SHP77 (cell line): ENCODE data around the gene SHROOM2.
"Not testable (repeated sequence)": the region's sequence is repeated elsewhere in the genome, so short reads cannot be mapped to it uniquely, and the experiment has no call there.

ENCODE experiments used
- DNase-seq, 2 experiments: peaks; one replicate each; lab custom pipeline; 2025; lab: John Stamatoyannopoulos, UW

SHROOM2 gene

DNA sequence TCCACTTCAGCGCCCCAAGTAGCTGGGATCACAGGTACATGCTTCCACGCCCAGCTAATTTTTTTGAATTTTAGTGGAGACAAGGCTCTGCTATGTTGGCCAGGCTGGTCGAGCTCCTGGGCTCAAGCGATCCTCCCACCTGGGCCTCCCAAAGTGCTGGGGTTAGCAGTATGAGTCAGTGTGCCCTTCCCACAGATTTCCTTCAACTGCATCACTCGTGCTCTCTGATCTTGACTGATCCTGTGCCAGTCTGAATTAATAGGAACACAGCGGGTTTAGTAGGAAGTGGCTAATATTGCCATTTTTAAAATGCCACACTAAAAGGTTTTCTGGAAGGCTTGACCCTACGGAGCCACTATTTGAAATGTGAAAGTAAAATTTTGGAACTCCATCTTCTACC is 4.3 kb upstream of the SHROOM2 start:
- DNase-seq, result no peak

DNA sequence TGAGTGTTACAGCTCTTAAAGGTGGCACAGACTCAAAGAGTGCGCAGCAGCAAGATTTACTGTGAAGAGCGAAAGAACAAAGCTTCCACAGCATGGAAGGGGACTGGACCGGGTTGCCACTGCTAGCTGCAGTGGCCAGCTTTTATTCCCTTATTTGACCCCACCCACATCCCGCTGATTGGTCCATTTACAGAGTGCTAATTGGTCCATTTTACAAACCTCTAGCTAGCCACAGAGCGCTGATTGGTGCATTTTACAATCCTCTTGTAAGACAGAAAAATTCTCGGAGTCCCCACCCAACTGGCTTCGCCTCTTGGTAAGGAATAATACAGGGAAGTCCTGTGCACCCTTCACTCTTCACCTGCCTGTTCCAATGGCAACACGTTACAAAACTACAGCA is 1.9 kb upstream of the SHROOM2 start:
- no peak for DNase-seq

DNA sequence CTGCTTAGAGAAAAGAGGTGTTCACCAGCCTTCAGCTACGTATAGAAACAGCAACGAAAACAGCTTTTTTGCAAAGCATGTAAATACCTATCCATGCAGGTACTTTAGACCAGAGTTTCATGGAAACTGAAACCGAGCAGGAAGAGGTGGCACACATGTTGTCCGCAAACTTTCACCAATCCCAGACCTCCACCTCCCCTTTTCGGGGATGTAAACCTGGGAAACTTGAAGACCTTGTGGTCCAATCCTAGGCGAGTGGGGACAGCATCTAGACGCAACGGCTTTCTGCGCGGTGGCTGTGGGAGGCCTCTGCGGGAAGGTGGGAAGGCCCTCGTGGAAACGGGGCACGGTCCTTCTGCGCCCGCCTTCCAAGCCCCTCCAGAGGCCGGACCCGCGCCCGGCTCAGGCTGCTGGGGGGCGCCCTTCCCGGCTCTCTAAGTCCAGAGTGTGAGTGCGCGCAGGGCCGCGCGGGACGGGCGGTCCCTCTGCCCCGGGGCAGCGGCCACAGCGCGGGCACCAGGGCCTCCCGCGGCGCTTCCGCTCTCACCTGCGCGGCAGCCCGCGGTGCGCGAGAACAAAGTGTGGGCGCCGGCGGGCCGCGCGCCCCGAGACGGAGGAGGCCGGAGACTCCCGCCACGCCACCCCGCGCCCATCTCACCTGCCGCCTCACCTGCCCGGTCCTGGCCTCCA is 830 bp upstream of the SHROOM2 start:
- no peak for DNase-seq

DNA sequence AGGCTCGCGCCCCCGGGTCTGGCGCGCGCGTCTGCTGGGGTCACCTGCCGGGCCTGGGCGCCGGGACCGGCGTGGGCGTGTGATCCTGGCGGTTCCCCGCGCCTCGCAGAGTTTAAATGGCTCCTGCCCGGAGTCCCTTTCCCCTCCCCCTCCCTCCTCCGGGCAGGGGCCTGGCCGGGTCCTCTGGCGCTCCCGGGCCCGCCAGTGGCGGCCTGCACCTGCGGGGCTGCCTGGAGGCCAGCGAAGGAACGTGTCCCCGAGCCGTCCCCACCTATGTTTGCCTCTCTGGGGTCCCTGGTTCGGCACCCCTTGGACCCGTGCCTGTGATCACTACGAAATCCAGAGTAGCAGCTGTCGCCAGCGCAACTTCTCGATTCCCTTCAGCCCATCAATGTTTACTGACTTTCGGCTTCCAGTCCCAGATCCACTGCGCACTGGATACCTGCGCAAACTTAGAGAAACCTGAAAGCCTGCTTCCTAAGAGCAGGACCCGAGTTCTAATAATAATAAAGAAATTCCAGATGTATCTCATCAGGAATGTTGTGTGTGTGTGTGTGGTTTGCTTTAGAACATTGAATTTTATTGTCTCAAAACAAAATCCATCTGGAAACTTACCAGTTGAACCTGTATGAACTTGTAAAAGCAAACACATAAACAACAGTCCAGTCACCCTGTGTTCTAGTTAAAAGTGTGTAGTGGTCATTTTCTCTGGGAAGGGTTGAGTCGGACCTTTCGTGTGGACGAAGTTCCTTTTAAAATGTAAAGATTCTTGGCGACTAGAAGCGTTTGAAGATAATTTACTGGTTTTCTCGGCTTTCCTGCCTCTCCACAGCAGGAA is 788 bp downstream of the SHROOM2 start:
- no peak for DNase-seq

DNA sequence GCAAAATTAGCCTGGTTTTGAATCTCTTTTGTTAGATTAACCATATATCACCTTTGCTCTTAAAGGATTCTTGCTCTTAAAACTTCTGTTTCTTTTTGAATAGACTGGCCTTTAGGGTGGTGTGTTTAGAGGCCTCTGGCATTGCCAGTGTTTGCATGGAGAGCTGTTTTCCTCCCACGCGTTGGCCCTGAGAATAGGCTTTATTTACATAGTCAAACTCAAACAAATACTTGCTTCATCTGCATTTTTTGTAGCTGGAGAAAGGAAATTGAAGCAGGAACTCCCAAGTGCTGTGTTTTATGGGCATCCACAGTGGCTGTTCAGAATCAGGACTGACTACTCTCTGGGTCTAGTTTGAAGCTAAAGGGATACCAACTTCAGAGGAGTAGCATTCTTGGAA is 2.7 kb downstream of the SHROOM2 start:
- DNase-seq, result no peak

DNA sequence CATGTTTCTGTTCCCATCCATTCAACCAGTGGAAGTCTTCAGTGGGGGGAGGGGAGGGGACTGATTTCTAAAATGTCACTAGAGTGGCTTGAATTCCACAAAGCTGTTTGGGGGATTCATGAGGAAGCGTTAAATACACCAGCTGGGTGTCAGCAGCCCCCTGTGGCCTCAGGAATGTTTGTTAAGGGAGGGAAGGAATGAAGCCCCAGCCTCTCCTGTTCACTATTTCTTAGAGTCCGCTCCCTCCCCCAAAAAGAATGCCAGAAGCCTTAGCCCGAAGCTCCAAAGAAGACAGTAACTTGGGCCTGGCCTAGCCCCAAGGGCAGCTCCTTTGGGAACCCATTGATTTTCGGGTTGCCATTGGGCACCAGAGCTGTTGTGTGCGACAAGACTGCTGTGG is 3.3 kb downstream of the SHROOM2 start:
- DNase-seq, result no peak

DNA sequence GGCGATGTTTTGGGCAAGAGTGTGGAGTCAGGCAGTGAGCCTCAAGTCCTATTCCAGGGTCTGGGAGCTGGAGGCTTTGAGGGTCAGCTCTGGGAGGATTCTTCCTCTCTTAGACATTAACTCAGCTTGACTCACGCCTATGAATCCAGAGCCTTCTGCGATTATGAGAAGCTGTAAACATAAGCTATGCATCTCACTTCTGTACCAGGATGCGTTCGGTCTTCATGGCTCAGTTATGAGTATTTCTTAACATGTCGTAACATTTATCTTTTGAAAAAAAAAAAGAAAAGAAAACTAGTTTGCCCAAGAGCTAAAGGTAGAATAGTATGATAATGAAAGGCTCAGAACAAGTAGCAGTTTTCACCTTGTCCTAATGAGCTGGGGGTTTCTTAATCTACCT is 4.6 kb downstream of the SHROOM2 start:
- no peak for DNase-seq

DNA sequence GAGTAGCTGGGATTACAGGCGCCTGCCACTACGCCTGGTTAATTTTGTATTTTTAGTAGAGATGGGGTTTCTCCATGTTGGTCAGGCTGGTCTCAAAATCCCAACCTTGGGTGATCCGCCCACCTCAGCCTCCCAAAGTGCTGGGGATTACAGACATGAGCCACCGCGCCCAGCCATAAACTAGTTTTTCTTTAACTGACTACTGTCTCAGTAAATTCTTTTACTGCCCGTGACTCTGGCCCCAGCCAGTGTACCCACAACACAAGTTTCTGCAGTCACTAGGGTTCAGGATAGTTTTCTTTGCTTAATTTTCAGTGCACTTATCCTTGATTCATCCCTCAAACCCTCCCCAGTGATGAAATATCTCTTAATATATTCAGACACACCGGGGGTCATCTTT is 8.3 kb downstream of the SHROOM2 start:
- no peak for DNase-seq

DNA sequence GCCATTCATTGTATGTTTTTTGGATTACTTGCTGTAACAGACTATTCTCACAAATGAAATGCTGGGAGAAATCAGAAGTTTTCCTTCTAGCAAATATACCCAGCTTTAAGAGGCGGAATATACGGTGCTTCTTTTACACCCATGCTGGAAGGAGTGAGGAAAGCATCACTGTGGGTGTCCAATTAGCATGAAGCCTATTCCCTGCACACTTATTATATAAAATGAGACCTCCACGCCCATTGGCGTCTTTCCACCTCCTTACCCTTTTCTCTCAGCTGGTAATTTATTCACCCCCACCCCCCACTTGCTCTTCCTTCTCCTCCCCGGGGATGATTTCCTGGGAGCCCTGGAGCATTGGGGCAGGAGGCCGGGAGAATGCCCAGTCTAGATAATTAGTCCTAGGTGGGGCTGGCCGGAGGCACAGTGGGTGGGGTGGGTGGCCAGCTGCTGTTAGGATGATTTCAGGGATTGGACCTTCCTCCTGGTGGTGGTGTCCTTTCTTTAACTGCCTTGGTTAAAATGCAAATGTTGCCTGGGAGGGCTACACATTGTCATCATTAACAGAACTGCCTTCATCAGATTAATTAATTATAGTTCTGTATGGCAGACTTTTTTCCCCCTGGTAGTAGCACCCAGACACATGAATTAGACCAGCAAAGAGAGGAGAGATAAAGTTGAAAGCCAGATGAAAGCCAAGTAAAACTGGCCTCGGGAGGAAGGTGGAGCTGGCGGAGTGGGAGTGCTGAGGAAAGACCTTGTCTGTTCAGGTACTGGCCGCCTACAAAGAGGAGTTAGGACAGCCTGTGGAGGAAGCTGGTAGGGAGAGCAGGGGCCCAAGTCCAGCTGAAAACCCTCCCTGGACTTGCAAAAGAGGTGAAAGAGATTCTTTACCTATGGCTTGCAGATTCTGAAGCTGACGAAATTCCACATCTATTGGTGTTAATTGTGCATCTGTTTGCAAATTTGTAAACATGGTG is 11.4 kb downstream of the SHROOM2 start:
- no peak for DNase-seq

DNA sequence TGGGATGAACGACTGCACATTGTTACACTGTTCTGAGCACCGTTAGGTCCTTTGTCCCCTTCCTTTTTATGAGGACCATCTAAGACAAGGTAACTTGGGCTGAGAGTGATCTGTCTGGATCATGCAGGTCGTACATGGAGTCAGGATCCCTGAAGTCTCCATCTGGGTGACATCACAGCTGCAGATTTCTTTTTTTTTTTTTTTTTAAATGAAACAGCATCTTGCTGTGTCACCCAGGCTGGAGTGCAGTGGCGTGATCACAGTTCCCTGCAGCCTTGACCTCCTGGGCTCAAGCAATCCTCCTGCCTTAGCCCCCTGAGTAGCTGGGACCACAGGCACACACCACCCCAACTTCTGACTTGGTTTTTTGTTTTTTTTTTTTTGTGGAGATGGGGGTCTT is 16.5 kb downstream of the SHROOM2 start:
- DNase-seq, result no peak

DNA sequence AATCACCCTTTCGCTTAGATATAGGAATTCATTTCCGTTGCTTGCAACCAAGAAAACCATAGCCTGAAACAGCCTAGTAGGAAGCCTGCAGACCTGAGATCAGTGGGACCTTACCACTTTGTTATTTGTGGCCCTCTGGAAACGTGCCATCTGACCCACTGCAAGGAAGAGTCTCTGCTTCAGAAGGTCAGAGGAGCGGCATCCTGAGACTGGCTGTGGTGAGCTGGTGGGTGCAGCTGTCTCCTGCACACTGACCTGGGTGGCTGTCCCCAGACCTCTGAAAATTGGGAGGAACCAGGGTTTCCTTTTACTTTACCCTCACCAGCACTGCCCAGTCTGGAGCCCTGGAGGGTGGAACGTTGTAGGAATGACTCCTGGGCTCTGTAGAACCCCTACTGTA is 18.2 kb downstream of the SHROOM2 start:
- no peak for DNase-seq

DNA sequence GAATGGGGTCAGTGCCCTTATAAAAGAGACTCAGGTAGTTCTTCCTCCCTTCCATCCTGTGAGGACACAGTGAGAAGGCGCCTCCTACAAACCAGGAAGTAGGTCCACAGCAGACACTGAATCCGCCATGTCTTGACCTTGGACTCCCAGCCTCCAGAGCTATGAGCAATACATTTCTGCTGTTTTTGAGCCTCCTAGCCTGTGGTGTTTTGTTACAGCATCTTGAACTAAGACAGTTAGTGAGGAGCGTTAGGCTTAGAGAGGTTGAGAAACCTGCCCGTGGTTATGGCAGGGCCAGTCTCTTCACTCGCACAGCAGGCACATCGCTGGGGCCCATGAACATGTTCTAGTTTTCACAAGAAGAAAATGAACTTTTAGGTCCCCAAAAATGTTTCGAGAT is 19.7 kb downstream of the SHROOM2 start:
- DNase-seq, result no peak

DNA sequence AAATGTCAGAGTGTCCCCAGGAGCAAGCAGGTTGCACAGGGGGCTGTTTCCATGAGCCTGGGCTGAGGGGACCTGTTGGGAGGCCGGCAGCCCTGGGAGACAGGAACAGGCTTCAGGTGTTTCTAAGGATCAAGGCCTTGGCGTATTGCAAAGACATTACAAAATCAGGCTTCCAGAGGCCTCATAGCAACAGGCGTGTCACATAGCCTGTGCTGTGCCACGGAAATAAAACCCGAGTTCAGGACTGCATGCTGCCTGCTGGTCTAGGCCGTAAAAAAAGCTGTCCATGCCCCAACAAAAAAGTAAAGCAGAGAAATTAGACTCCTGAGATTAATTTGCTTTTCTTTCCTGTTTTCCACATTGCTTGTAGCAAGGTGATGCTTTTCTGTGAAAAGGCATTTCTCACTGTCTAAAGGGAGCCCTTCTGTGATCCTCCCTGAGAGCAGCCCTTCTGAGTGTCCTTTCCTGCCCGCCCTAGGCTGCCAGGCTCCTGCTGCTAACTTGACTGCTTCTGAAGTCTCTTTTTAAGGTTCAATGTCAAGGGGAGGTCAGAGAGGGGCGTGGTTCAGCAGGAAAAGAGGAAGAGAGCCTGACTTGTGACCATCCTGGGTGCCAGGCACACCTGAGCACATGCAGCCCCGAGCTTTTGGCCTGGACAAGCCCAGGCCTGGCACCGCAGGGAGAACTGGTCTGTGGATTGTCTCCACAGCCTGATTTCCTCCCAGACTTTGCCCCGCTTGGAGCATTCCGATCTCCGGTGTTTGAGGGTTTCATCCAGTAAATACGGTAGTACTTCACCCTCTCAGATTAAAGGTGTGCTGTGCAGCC is 21.3 kb downstream of the SHROOM2 start:
- DNase-seq, result no peak

DNA sequence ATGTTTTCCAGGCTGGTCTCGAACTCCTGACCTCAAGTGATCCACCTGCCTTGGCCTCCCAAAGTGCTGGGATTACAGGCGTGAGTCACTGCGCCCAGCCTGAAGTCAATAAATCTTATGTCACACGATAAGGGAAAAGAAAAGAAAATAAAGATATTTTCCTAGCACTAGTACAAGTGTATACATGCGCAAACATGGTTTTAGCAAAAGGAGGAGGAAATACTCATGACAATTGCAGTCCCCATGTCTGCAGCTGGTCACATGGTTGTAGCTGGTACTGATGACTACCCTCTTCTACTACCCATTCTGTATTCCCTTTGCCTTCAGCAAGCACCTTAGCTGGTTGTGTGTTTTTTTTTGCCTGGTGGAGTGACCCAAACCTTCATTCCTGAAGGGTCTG is 23.6 kb downstream of the SHROOM2 start:
- DNase-seq, result not testable (repeated sequence)

DNA sequence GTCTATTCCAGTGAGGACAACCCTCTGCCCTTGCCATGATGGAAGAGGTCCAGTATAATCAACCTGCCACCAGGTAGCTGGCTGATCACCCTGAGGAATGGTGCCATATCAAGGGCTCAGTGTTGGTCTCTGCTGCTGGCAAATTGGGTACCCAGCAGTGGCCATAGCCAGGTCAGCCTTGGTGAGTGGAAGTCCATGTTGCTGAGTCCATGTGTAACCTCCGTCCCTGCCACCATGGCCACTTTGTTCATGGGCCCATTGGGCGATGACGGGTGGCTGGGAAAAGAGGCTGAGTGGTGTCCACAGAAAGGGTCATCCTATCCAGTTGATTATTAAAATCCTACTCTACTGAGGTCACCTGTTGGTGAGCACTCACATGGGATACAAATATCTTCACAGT is 24.9 kb downstream of the SHROOM2 start:
- not testable (repeated sequence) for DNase-seq

DNA sequence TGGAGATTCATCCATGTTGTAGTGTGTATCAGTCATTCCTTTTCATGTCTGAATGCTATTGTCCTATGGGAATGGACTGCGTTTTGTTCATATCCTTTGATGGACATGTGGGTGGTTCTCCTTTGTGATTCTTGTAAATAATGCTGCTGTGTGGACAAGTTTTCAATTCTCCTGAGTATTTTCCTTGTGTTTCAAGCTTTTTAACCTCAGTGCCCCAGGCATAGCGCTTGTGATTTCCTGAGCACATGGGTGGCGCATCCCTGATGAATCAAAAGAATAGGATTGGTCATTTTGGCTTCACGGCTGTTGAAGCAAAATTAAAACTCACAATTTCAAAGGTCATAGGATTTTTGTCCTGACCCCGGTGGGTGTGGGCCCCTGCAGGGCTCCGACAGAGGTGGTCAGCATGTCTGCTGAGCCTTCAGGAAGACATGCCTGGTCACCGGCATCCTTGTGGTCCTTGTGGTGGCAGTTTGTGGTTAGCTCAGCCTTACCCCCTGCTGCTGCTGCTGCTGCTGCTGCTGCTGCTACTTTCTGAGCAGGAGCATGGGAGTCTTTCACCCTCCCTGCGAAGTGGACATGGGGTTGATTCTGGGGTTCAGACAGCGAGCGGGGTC is 30.0 kb downstream of the SHROOM2 start:
- DNase-seq, result no peak

DNA sequence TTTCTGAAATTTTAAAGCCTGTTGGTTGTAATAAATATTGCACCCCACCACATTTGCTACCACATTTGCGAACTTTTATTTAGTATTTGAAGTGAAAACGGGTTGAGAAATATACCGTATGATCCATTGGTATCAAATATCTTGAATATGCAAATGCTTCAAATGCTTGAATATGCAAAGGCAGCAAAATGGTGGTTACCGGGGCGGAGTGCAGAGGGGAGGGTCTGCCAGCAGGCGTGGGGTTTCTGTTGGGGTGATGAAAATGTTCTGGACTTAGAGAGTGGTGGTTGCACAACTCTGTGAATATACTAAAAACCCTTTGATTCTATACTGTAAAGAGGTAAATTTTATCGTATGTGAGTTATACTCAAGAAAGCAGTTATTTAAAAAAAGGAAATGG is 35.3 kb downstream of the SHROOM2 start:
- no peak for DNase-seq

DNA sequence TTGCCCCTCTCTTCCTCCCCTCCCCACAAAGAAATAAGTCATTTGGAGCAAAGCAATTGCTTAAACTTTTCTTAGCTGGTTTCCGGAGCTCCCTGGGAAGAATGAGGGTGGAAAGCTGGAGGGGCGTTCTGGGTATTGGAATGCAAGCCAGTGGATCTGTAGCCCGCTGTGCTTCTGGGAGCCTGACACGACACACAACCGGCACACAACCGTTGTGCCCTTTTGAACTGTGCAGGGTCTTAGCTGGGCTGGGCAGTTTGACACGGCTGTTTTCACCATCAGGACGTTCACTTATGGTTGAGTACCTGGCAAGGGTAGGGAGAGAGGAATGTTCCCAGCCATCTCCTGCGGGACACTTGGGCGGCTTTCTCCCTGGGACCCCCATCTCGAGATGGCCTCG is 38.3 kb downstream of the SHROOM2 start:
- no peak for DNase-seq

DNA sequence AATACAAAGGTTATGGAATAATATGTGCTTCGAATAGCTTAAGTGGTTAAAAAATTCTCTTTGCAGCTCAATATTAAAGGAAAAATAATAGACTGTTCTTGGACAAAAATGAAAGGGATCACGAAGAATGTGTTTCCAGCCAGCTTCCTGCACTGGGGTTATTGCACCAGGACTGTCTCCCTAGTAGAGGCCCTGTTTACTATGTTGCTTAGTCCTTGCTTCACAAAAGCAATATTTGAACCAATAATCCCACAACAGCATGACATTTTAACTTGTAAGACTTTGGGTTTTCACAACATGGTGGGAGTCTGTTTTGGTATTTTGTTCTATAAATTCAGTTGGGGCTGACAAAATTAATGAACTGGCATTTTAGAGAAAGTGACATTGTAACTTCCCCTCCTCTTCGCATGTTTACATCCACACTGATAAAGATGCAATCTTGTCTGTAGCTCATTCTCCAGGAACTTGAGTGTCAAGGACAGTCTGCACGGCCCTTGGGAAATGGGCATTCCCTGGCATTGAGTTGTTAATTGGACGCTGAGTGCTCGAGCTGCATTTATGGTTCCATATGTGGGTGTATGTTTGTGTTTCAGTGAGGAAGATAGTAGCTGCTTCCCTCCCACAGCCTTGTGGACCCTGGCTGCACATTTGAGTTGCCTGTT is 39.0 kb downstream of the SHROOM2 start:
- no peak for DNase-seq

DNA sequence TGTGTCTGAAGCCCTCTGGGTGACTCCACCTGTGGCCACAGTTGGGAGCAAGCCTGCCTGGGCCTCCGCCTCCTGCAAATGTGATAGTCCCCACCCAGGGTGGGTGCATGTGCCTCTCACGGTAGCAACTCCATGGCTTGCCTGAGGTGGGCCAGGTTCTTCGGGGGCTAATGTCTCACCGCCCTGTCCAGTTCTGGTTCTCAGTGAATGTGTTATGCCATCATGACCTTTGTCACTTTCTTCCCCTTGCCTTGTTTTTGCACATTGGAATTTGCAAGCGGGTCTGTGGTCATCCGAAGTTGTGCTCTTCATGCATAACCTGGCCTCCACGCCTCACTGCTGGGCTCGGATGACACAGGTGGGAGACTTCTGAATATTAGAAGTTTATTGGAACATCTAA is 39.7 kb downstream of the SHROOM2 start:
- no peak for DNase-seq
